ENCODE measurements around the gene GNAO1.

The GNAO1 gene

DNA sequence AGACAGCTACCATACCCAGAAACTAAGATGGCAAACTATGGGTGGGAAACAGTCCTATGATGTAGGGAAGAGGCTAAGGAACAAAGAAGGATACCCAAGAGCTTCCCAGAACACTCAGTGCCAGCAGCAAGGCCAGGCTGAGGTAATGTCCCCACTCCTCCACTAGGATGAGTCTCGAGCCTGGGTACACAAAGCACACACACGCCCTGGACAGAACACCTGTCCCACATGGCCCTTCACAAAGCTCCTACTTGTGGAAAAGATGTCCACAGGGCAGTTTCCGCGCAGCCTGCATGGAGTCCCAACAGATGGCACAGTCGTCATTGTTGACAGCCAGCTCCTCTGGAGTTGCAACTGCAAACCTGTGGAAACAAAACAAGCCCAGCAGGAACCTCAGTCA lies 210.2 kb downstream of the GNAO1 start:
- DNase-seq (ENCODE audit: low spot score) = no peak

DNA sequence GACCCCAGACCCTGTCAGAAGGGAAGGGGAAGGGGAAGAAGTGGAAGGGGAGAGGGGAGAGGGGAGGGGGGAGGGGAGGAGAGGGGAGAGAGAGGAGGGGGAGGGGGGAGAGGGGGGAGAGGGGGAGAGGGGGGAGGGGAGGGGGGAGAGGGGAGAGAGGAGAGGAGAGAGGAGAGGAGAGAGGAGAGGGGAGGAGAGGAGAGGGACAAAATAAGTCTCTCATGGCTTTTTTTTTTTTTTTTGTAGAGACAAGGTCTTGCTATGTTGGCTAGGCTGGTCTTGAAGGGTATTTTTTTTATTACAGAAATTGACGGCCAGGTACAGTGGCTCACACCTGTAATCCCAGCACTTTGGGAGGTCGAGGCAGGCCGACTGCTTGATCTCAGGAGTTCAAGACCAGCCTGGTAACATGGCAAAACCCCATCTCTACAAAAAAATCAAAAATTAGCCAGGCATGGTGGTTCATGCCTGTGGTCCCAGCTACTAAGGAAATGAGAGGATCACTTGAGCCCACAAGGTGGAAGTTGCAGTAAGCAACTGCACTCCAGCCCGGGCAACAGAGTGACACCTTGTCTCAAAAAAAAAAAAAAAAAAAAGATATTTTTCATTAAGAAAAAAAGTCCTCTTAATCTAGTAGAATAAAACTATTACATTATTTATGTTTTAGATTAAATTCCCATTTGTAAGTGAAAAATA lies 214.8 kb downstream of the GNAO1 start:
- DNase-seq (ENCODE audit: low spot score) = no peak
